CD4-positive, alpha-beta T cell treated with Interleukin-6 at 100 ng/mL for 8 hours (primary cell): ENCODE results near the gene CEMIP.

Experiments used
- DNase-seq: peaks from one replicate; pipeline ENCODE4 v3.0.0-alpha.2; 2020; ENCODE audit warnings: mixed read lengths, low spot score

CEMIP gene

DNA sequence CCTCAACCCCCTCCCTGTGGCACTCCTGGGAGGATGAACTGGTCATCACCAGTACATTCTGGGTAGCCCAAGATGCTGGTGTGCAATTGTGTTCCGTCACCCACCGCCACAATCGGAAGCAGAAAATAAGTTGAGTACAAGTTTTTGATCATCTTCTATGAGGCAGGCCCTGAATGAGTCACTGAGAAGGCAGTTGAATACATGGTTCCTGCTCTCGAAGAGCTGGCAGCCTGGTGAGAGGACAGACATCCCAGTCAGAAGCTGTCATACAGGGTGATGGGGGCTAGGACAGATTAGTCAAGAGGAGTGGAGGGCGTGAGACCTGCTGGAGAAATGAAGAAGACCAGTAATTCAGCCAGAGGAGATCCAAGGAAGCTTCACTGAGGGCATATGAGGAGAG is 6.2 kb downstream of the CEMIP start:
- no peak for DNase-seq

DNA sequence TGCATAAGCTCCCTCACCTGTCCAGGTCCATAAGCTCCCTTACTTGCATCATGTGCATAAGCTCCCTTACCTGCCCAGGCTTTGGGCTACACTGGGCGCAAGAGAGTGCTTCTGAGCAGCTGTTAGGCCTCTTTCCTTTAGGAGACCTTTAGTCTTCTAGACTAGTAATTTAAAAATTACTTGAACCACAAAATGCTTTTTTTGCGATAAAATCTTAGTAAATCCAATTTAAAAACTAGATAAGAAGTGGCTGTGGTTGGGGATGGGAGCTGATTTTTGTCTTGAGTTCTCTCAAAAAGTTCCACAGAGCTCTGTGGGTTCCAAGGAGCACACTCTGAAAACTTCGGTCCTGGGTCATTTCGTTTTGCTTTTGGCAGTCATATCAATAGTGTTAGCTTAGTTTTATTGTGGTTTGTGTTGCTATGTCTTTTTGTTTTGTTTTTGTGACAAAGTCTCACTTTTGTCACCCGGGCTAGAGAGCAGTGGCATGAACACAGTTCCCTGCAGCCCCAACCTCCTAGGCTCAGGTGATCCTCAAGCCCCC is 6.7 kb downstream of the CEMIP start:
- no peak for DNase-seq

- DNase-seq, result no peak
Observed at GRCh38 chr15:80787316-80787715, 8.1 kb downstream of the CEMIP start.

DNA sequence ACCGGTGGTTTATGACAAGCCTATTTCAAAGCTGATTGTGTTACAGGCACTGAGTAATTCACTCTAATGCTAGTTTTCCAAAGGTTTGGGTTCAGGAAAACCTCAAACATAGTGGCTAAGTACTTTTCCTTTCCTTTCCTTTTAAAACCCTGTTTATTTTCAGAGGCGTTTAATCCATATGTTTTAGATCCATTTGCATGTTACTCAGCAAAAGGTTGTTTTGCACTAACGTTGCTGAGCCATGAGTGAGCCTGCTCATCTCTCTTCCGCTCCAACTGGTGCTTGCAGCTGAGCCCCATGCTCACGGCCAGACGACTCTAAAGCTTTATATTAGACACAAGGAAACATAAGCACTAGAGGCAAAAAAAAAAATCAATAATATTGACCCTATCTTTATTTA is 9.4 kb downstream of the CEMIP start:
- no peak for DNase-seq

- DNase-seq, result no peak
Observed at GRCh38 chr15:80789296-80789695, 10.1 kb downstream of the CEMIP start.

GRCh38 chr15:80789796-80790195 is 10.6 kb downstream of the CEMIP start:
- DNase-seq, result no peak

- DNase-seq, result no peak
Observed at GRCh38 chr15:80790236-80790635, 11.1 kb downstream of the CEMIP start.

GRCh38 chr15:80791004-80791403 is 11.8 kb downstream of the CEMIP start:
- no peak for DNase-seq

DNA sequence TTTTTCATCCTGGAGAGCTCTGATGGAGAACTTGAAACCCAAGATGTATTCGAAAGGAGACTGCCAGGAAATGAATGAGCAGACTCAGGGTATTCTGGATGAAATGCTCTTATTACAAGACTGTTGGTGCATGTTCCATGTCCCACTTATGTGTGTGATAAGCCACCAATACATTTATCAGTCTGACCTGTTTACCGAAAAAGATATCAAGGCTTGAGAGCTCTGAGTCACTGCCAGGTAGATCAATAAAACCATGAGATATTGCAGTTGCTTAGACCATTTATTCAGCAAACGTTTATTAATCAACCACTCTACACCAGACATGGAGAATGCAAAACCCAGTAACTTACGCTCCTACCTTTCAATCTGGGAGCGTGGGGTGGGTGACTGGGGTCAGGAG is 17.2 kb downstream of the CEMIP start:
- DNase-seq, result no peak

- no peak for DNase-seq
Observed at GRCh38 chr15:80798911-80799310, 19.7 kb downstream of the CEMIP start.

GRCh38 chr15:80800067-80800466 is 20.9 kb downstream of the CEMIP start:
- DNase-seq, result no peak

- DNase-seq, result no peak
Observed at GRCh38 chr15:80801891-80802680, 22.9 kb downstream of the CEMIP start.

DNA sequence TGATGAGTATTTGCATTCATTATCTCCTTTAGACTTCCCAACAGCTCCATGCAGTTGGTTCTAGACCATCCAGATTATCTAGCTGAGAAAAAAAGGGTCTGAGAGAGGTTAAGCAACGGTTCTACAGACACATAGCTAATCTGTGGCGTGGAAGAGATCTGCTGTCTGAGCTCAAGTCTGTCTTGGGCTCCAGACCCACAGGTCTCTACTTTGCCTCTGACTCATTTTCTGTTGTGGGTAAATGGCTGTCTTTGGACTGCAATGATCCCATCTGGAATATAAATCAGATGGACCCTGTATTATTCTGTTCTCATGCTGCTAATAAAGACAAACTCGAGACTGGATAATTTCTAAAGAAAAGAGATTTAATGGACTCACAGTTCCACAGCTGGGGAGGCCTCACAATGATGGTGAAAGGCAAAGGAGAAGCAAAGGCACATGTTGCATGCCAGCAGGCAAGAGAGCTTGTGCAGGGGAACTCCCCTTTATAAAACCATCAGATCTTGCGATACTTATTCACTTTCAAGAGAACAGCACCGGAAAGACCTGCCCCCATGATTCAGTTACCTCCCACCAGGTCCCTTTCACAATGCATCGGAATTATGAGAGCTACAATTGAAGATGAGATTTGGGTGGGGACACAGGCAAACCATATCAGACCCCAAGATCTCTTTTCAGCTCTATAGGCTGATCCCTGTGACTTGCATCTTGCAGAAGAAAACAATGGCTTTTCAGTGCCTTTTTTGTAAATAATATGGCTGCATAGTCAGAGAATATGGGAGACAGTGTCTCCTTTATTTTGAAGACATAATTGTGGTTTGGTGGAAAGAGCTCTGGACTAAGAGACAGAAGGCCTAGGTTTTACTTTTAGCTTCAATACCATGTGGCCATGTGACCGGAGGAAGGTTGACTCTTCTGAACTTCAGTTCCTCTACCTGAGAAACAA is 24.7 kb downstream of the CEMIP start:
- peak; percentile 5 for DNase-seq

- no peak for DNase-seq
Observed at GRCh38 chr15:80804970-80805495, 25.9 kb downstream of the CEMIP start.

DNA sequence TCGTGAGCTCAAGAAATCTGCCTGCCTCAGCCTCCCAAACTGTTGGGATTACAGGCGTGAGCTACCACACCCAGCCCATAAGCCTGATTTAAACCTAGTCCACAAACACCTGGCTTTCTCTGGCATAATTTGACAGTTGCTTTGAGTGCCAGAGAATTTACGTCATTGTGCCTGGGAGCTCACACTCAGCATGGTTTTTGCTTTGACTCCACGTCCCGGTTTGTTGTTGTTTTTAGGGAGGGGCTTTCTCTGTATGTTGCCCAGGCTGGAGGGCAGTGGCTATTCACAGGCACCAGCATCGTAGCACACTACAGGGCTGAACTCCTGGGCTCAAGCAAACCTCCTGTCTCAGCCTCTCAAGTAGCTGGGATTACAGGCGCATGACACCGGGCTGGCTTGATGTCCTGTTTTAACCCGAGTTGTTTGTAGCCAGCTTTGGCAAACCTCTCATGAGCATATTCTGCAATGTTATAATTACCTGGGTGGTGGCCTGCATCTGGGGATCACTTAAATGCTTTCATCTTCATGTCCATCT is 32.7 kb downstream of the CEMIP start:
- no peak for DNase-seq

GRCh38 chr15:80815106-80815505 is 35.9 kb downstream of the CEMIP start:
- DNase-seq, result no peak

DNA sequence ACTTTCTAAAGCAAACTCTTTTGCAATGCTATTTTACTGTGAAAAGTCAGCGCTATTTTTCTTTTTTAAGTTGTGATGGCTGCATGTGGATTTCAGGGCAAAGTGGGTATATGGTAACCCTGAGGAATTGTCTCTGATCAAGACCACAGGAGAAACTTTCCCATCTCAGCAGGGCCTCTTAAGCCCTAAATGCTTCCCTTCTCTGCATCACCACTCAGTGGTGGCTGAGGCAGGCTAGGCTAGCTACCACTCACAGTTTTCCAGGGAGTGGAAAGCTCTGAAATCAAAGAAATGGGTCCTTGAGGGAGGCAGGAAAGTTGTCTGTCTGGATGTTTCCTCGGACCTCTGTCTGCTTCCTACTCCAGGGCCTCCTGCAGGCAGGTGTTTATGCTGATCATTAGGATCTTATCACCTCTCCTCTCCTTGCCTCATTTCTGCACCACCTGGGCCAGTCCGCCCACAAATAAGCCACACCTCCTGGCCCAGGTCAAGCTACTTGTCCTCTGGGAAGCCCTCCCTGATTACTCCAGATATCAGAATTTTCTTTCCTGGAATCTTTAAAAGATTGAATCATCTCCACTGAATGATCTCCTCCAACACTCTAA is 37.0 kb downstream of the CEMIP start:
- no peak for DNase-seq

- no peak for DNase-seq
Observed at GRCh38 chr15:80816936-80817335, 37.8 kb downstream of the CEMIP start.

GRCh38 chr15:80817901-80818300 is 38.7 kb downstream of the CEMIP start:
- DNase-seq, result no peak

GRCh38 chr15:80819001-80819400 is 39.8 kb downstream of the CEMIP start:
- no peak for DNase-seq

GRCh38 chr15:80820092-80820491 is 40.9 kb downstream of the CEMIP start:
- no peak for DNase-seq

DNA sequence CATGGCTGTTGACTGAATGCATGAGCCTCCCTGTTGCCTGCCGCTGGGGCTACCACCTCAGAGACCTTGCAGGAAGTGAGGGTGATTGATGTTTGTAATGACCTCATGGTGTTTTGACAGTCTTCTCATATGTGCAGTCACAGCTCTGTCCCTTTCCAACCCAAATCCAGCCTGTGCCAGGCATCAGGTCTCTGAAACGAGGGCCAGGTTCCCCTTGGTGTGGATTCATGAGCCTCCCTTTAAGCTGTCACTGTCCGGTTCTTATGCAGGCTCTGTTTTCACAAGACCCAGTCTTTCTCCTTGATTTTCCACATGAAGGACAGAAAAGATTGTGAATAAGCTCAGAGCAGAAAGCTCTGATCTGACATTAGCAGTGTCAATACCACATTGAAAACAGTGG is 43.1 kb downstream of the CEMIP start:
- no peak for DNase-seq
